Esophagus muscularis mucosa (tissue), 4 donors: Measurements from ENCODE around the gene FGFBP1. TPM values are rescaled to one million over a fixed set of nuclear protein-coding genes. Genes with fewer than 3 reads are reported as not detected.

Source experiments
- DNase-seq: peaks from one replicate; pipeline ENCODE4 v3.0.0-alpha.2; 2017; ENCODE audit errors: extremely low spot score
- H3K27ac ChIP-seq, 4 donors: fragments of 200-600 bp; sonication (generic); replicated peaks in 1 of 4; 1 replicate in 3 of 4; 2 replicates in 1 of 4; pipeline ENCODE4 v1.5.1; 2016 to 2019; ENCODE audit warnings: mild to moderate bottlenecking in 1 of 4
- H3K27me3 ChIP-seq, 4 donors: fragments of 200-600 bp; sonication (generic); one replicate each; pipeline versions ENCODE4 v1.5.1 to v1.6.0; 2016 to 2019
- H3K36me3 ChIP-seq, 4 donors: fragments of 200-600 bp; sonication (generic); one replicate each; pipeline ENCODE4 v1.5.1; 2016 to 2019
- H3K4me1 ChIP-seq, 4 donors: fragments of 200-600 bp; sonication (generic); one replicate each; pipeline ENCODE4 v1.5.1; 2016 to 2019
- H3K4me3 ChIP-seq, 4 donors: fragments of 200-600 bp; sonication (generic); 1 replicate in 2 of 4; 2 replicates in 2 of 4; pipeline ENCODE4 v1.5.1; 2016 to 2019; ENCODE audit warnings: mild to moderate bottlenecking in 4 of 4, moderate library complexity in 1 of 4
- H3K9me3 ChIP-seq, 4 donors: fragments of 200-600 bp; sonication (generic); 1 replicate in 3 of 4; 2 replicates in 1 of 4; pipeline ENCODE4 v1.5.1; 2016 to 2019
- EP300 ChIP-seq: sonication (generic); formaldehyde crosslinking; IDR thresholded peaks from one replicate; pipeline ENCODE4 v1.6.1; 2017; ENCODE audit warnings: antibody characterized with exemption
- POLR2AphosphoS5 ChIP-seq, 2 donors: sonication (generic); formaldehyde crosslinking; IDR thresholded peaks; one replicate each; pipeline ENCODE4 v1.6.1; 2017; ENCODE audit warnings: antibody characterized with exemption in 2 of 2
- WGBS: methylation state at CpG from one replicate; pipeline ENCODE4 v1.1.5; 2018; 5-methylcytosine and 5-hydroxymethylcytosine counted together
- intact Hi-C: fragments of 100-400 bp; cut with DNase I; formaldehyde crosslinking; loops from one replicate; pipeline ENCODE4 v1.15.1; 2023
- total RNA-seq, 4 donors: library from RNA; depleted of rRNA; stranded (reverse); fragments of >200 nt; gene quantifications; one replicate each; pipeline versions ENCODE4 v1.1.0 to v1.2.1, GENCODE V29; 2016

FGFBP1 gene
- total RNA-seq, 4 donors from 2014 or later = 0.33 to 0.92 (median 0.52) TPM; not detected in 1

- no peaks in the 10 kb centered on the region for H3K27me3 ChIP-seq
- DNase-seq = no peak
- peaks cover 0 to 22% (median 7%) of the 10 kb centered on the region in 4 donors for H3K4me1 ChIP-seq
- no peak overlapping the region for H3K27ac ChIP-seq
- WGBS = 90% methylated on average over 9 of the region's 9 CpGs
- no peak for TF ChIP-seq POLR2AphosphoS5 (IDR thresholded peaks at IDR 0.05)
- TF ChIP-seq EP300 = no peak
- no peaks in the 10 kb centered on the region for H3K9me3 ChIP-seq
- H3K36me3 ChIP-seq = no peaks in the 10 kb centered on the region
- intact Hi-C loops = no loop called here
- no peak overlapping the region for H3K4me3 ChIP-seq
Observed at GRCh38 chr4:15888515-15888914, 50.0 kb downstream of the FGFBP1 start.

Other genes with a start within 250 kb of the FGFBP1 start
- 1 to 10 TPM; 2.5 to 6.0 (median 4.3) TPM for gene BST1, start 235.7 kb downstream of the FGFBP1 start, total RNA-seq
- 1 to 10 TPM; 1.4 to 5.8 (median 2.6) TPM for gene CD38, start 160.4 kb downstream of the FGFBP1 start, total RNA-seq
- gene FGFBP2, start 24.4 kb upstream of the FGFBP1 start, total RNA-seq = 1 to 10 TPM; 2.8 to 6.7 (median 6.0) TPM
- gene PROM1, start 145.3 kb upstream of the FGFBP1 start, total RNA-seq = 1 to 10 TPM; 3.3 to 4.6 (median 4.0) TPM